Erythroblast (primary cell): Measurements from ENCODE around the gene DCHS1.

ENCODE experiments used
- DNase-seq, 2 experiments: peaks; one replicate each; lab custom pipeline; 2025; lab: John Stamatoyannopoulos, UW
- GATA1 ChIP-seq: IDR thresholded peaks from 2 replicates; pipeline ENCODE4 v1.6.1; 2011; ENCODE audit warnings: low read depth, mild to moderate bottlenecking, control low read depth, low read length, moderate library complexity
- POLR2A ChIP-seq: IDR thresholded peaks from 2 replicates; pipeline ENCODE4 v1.6.1; 2011; ENCODE audit warnings: mild to moderate bottlenecking, low read length

Gene DCHS1

GRCh38 chr11:6622261-6623171 is 33.1 kb downstream of the DCHS1 start:
- TF ChIP-seq POLR2A: no peak
- no peak for TF ChIP-seq GATA1
- no peak for DNase-seq

GRCh38 chr11:6621711-6622211 is 33.8 kb downstream of the DCHS1 start:
- TF ChIP-seq GATA1: no peak
- no peak for TF ChIP-seq POLR2A
- no peak for DNase-seq

GRCh38 chr11:6620636-6621035 is 35.0 kb downstream of the DCHS1 start:
- no peak for DNase-seq
- TF ChIP-seq GATA1 (no peak), POLR2A (no peak)

- DNase-seq: peak; percentile 93 to 96
- TF ChIP-seq GATA1: no peak
- peak; percentile 97 for TF ChIP-seq POLR2A
Measured at GRCh38 chr11:6619004-6619745, 36.4 kb downstream of the DCHS1 start, which contains the start of gene TPP1. TSS of gene TPP1 (minus strand) at chr11:6619422. CDS start at chr11:6619400, 22 bp downstream.

- TF ChIP-seq GATA1 (no peak), POLR2A (no peak)
- peak; percentile 65 to 74 for DNase-seq
Measured at GRCh38 chr11:6618117-6619003, 37.2 kb downstream of the DCHS1 start.

GRCh38 chr11:6617315-6617781 is 38.3 kb downstream of the DCHS1 start:
- TF ChIP-seq POLR2A (no peak), GATA1 (no peak)
- no peak for DNase-seq

- TF ChIP-seq POLR2A: no peak
- TF ChIP-seq GATA1: no peak
- no peak for DNase-seq
Measured at GRCh38 chr11:6616596-6617250, 38.9 kb downstream of the DCHS1 start.

GRCh38 chr11:6615882-6616585 is 39.6 kb downstream of the DCHS1 start:
- DNase-seq: no peak
- TF ChIP-seq GATA1 (no peak), POLR2A (peak; percentile 8)

- TF ChIP-seq GATA1 (no peak), POLR2A (no peak)
- no peak for DNase-seq
Measured at GRCh38 chr11:6615046-6615445, 40.6 kb downstream of the DCHS1 start.

GRCh38 chr11:6614446-6614845 is 41.2 kb downstream of the DCHS1 start:
- TF ChIP-seq GATA1: no peak
- no peak for TF ChIP-seq POLR2A
- DNase-seq: no peak

- TF ChIP-seq POLR2A: no peak
- TF ChIP-seq GATA1: no peak
- DNase-seq: no peak
Measured at GRCh38 chr11:6613496-6613895, 42.1 kb downstream of the DCHS1 start.

GRCh38 chr11:6612213-6613041 is 43.2 kb downstream of the DCHS1 start, which contains the start of gene TAF10:
TSS of gene TAF10 (minus strand) at chr11:6612216. CDS start at chr11:6612189, 27 bp downstream.
- DNase-seq: peak; percentile 96 to 98
- peak; percentile 97 for TF ChIP-seq POLR2A
- no peak for TF ChIP-seq GATA1
